MM.1S (cell line): ENCODE measurements around the gene SH2D2A.
A peak's percentile ranks its signal among the peaks of the same experiment; 100 is the strongest.

Experiments
- DNase-seq: peaks from one replicate; pipeline ENCODE4 v3.0.0-alpha.2; 2015
- H2AFZ ChIP-seq: fragments of 300-600 bp; sonication (generic); 2 replicates; pipeline ENCODE4 v1.6.0; 2016; ENCODE audit warnings: antibody characterized with exemption, low read length
- H3F3A ChIP-seq: fragments of 300-600 bp; sonication (generic); 2 replicates; pipeline ENCODE4 v1.6.1; 2016; ENCODE audit warnings: mild to moderate bottlenecking, antibody characterized with exemption, low read length, moderate library complexity, mixed read lengths; ENCODE audit not compliant: insufficient read depth
- H3K27ac ChIP-seq: fragments of 300-600 bp; sonication (generic); 2 replicates; pipeline ENCODE4 v1.5.1; 2016; ENCODE audit warnings: mild to moderate bottlenecking, low read length
- H3K27me3 ChIP-seq: fragments of 300-600 bp; sonication (generic); replicated peaks from 2 replicates; pipeline ENCODE4 v1.6.0; 2016; ENCODE audit warnings: low read length; ENCODE audit not compliant: insufficient read depth
- H3K36me3 ChIP-seq: fragments of 300-600 bp; sonication (generic); replicated peaks from 2 replicates; pipeline ENCODE4 v1.6.1; 2016; ENCODE audit warnings: mild to moderate bottlenecking, low read length, mixed read lengths; ENCODE audit not compliant: insufficient read depth
- H3K4me1 ChIP-seq: fragments of 300-600 bp; sonication (generic); 2 replicates; pipeline ENCODE4 v1.6.1; 2016; ENCODE audit warnings: low read length, mixed read lengths
- H3K4me2 ChIP-seq: fragments of 300-600 bp; sonication (generic); 2 replicates; pipeline ENCODE4 v1.6.0; 2016; ENCODE audit warnings: low read depth, low read length
- H3K4me3 ChIP-seq: fragments of 300-600 bp; sonication (generic); 2 replicates; pipeline ENCODE4 v1.5.1; 2016; ENCODE audit warnings: low read length, mixed read lengths
- H3K79me2 ChIP-seq: fragments of 300-600 bp; sonication (generic); 2 replicates; pipeline ENCODE4 v1.6.1; 2016; ENCODE audit warnings: mixed run types, low read length, mixed read lengths
- H3K9ac ChIP-seq: fragments of 300-600 bp; sonication (generic); 2 replicates; pipeline ENCODE4 v1.6.1; 2016; ENCODE audit warnings: low read length, mixed read lengths
- H3K9me2 ChIP-seq: fragments of 300-600 bp; sonication (generic); replicated peaks from 2 replicates; pipeline ENCODE4 v1.6.1; 2016; ENCODE audit warnings: mild to moderate bottlenecking, low read length, mixed read lengths; ENCODE audit not compliant: insufficient read depth
- H3K9me3 ChIP-seq: fragments of 300-600 bp; sonication (generic); replicated peaks from 2 replicates; pipeline ENCODE4 v1.6.1; 2016; ENCODE audit warnings: mild to moderate bottlenecking, low read length, mixed read lengths; ENCODE audit not compliant: insufficient read depth
- H4K20me1 ChIP-seq: fragments of 300-600 bp; sonication (generic); 2 replicates; pipeline ENCODE4 v1.6.1; 2016; ENCODE audit warnings: mild to moderate bottlenecking, low read length, moderate library complexity, mixed read lengths; ENCODE audit not compliant: insufficient read depth
- EZH2 ChIP-seq: fragments of 300-600 bp; sonication (generic); optimal IDR thresholded peaks from 2 replicates; pipeline ENCODE3; 2017; ENCODE audit warnings: low read depth, mild to moderate bottlenecking, antibody characterized with exemption, low read length, mixed read lengths
- EZH2phosphoT487 ChIP-seq: fragments of 300-600 bp; sonication (generic); IDR thresholded peaks from 2 replicates; pipeline ENCODE4 v1.6.1; 2018; ENCODE audit warnings: antibody characterized with exemption, low read length
- TF ChIP-seq, protein P1 (sequence below): fragments of 300-600 bp; sonication (generic); IDR thresholded peaks from 2 replicates; pipeline ENCODE4 v1.5.1; 2016; ENCODE audit warnings: antibody characterized with exemption, low read length, mixed read lengths

SH2D2A gene

DNA sequence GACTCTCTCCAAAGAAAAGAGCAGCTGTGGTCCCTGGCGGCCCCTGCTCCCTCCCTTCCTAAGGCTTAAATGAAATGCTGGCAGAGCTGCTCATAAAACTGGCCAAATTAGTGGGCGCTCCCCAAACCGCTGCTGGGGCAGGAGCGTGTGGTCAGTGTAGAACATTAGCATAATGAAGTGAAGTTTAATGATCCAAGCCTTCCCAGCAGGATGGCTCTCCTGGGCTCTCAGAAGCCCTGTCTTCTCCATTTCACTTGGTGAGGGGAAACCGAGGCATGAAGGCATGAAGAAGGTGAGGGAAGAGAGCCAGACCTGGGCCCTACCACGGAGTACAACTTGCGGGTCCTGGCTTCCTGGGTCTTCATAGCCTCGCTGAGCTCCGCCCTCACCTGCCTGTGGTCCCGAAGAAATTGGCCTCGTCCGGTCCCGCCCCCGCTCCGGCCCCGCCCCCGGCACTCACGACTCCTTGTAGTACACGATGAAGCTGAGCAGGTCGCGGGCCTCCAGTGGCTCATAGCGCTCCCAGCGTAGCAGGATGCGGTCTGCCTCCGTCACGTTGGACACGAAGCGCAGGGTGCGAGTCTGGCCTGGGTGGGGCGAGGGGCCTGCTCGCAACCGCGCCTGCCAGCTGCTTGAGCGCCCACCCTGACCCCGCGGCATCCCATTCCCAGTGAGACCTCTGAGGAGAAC, 32.0 kb upstream of the SH2D2A start:
- Histone ChIP-seq H3K36me3 (no peaks in the 10 kb centered on the region), H3K9me3 (no peaks in the 10 kb centered on the region), H3K4me3 (no peak overlapping the region), H4K20me1 (no peaks in the 10 kb centered on the region), H3K9me2 (no peaks in the 10 kb centered on the region), H3K79me2 (no peaks in the 10 kb centered on the region), H3K4me2 (peak overlapping the region; percentile 31; the same call in 1 of the 2 replicates), H3F3A (no peaks in the 10 kb centered on the region), H3K27ac (no peak overlapping the region), H3K4me1 (no peaks in the 10 kb centered on the region), H2AFZ (0 out of 2 replicates have a peak overlapping the region, but pooled peaks have one; percentile 21), H3K9ac (no peak overlapping the region), H3K27me3 (peaks cover 54% of the 10 kb centered on the region)
- TF ChIP-seq EZH2: no peak
- TF ChIP-seq EZH2phosphoT487: no peak
- TF ChIP-seq, protein P1, sequence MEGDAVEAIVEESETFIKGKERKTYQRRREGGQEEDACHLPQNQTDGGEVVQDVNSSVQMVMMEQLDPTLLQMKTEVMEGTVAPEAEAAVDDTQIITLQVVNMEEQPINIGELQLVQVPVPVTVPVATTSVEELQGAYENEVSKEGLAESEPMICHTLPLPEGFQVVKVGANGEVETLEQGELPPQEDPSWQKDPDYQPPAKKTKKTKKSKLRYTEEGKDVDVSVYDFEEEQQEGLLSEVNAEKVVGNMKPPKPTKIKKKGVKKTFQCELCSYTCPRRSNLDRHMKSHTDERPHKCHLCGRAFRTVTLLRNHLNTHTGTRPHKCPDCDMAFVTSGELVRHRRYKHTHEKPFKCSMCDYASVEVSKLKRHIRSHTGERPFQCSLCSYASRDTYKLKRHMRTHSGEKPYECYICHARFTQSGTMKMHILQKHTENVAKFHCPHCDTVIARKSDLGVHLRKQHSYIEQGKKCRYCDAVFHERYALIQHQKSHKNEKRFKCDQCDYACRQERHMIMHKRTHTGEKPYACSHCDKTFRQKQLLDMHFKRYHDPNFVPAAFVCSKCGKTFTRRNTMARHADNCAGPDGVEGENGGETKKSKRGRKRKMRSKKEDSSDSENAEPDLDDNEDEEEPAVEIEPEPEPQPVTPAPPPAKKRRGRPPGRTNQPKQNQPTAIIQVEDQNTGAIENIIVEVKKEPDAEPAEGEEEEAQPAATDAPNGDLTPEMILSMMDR: no peak
- peak; percentile 48 for DNase-seq

- no peak for TF ChIP-seq EZH2
- no peak for TF ChIP-seq EZH2phosphoT487
- TF ChIP-seq, protein P1: no peak
- no peaks in the 10 kb centered on the region for H3K9me2 ChIP-seq
- H4K20me1 ChIP-seq: no peaks in the 10 kb centered on the region
- H3K36me3 ChIP-seq: no peaks in the 10 kb centered on the region
- H3K27ac ChIP-seq: no peak overlapping the region
- H3K4me2 ChIP-seq: no peak overlapping the region
- no peaks in the 10 kb centered on the region for H3K9me3 ChIP-seq
- H3K4me1 ChIP-seq: no peaks in the 10 kb centered on the region
- no peaks in the 10 kb centered on the region for H3K79me2 ChIP-seq
- no peak overlapping the region for H2AFZ ChIP-seq
- H3K4me3 ChIP-seq: no peak overlapping the region
- H3K27me3 ChIP-seq: peaks cover 56% of the 10 kb centered on the region
- H3F3A ChIP-seq: no peaks in the 10 kb centered on the region
- no peak for DNase-seq
- no peak overlapping the region for H3K9ac ChIP-seq
These were observed 31.2 kb upstream of the SH2D2A start for GRCh38 chr1:156847591-156848460.

GRCh38 chr1:156846643-156847042, 30.0 kb upstream of the SH2D2A start:
- H3K27me3 ChIP-seq: peaks cover 56% of the 10 kb centered on the region
- no peak overlapping the region for H3K4me3 ChIP-seq
- no peak for DNase-seq
- no peak overlapping the region for H2AFZ ChIP-seq
- no peaks in the 10 kb centered on the region for H3K4me1 ChIP-seq
- H3K9ac ChIP-seq: no peak overlapping the region
- H3F3A ChIP-seq: no peaks in the 10 kb centered on the region
- no peak overlapping the region for H3K4me2 ChIP-seq
- TF ChIP-seq, protein P1: no peak
- no peak for TF ChIP-seq EZH2
- no peak for TF ChIP-seq EZH2phosphoT487
- no peaks in the 10 kb centered on the region for H3K9me3 ChIP-seq
- H4K20me1 ChIP-seq: no peaks in the 10 kb centered on the region
- H3K79me2 ChIP-seq: no peaks in the 10 kb centered on the region
- no peaks in the 10 kb centered on the region for H3K9me2 ChIP-seq
- H3K27ac ChIP-seq: no peak overlapping the region
- no peaks in the 10 kb centered on the region for H3K36me3 ChIP-seq
